Myometrial cell (primary cell): Measurements from ENCODE around the gene MIF4GD. TPM values are rescaled to one million over a fixed set of nuclear protein-coding genes. Genes with fewer than 3 reads are reported as not detected.

ENCODE experiments used
- total RNA-seq: library from RNA; depleted of rRNA; stranded (reverse); fragments of >200 nt; gene quantifications from 2 replicates; pipeline ENCODE4 v1.2.3, GENCODE V29; 2015

Gene MIF4GD, protein sequence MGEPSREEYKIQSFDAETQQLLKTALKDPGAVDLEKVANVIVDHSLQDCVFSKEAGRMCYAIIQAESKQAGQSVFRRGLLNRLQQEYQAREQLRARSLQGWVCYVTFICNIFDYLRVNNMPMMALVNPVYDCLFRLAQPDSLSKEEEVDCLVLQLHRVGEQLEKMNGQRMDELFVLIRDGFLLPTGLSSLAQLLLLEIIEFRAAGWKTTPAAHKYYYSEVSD
- total RNA-seq: 9.8 and 16.0 TPM in 2 replicates

DNA sequence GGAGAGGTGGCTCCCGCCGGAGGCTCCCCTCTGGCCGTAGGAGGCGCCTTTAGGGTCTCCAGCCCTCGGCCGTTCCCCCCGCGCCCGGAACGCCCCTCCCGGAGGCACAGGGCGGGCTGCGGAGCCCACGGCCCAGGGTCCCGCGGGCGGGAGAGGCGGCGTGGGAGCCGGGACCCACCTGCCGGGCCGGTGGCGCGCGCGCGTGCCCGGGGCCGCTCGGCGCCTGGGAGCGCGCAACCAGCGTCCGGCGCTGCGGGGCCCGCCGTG is at the start of gene MIF4GD:
TSS of gene MIF4GD (minus strand) at position 266 of the 267 bp plus-strand sequence. CDS start 1,036 bp downstream, outside the sequence.

DNA sequence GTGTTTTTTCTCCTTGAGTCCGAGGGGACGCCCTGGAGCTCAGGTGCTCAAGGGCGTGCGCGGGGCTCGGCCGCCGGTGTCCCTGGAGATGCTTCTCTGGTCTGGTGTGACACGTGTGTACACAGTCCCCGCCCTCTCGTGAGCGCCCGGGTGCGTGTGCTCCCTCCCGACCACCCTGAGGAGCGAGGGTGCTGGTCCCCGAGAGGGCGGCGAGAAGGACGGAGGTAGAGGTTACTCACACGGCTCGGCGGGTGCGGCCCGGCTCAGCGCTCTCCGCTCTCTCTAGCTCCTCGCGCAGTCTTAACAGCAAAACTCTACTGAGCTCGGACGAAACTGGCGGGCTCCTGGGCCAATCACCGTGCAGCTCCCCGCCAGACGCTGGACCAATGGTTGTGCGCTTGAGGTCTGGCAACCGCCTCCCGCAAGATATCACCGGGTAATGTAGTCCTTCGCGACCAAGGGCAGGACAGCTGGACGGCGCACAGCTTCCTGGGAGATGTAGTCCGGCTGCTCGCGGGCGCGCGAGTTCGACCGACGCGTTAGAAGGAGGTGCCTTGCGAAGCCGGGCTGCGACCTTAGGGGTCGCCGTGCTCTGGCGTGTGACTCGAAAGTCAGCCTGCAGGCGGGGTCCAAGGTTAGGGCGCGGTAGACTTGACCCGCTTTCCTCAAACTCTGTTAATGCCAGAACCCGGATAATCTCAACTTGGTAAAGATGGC is 18.2 kb upstream of the MIF4GD start, which contains the start of gene SLC25A19:
TSS of gene SLC25A19 (minus strand) at position 319 of the 717 bp plus-strand sequence. CDS start 2,669 bp downstream, outside the sequence.

DNA sequence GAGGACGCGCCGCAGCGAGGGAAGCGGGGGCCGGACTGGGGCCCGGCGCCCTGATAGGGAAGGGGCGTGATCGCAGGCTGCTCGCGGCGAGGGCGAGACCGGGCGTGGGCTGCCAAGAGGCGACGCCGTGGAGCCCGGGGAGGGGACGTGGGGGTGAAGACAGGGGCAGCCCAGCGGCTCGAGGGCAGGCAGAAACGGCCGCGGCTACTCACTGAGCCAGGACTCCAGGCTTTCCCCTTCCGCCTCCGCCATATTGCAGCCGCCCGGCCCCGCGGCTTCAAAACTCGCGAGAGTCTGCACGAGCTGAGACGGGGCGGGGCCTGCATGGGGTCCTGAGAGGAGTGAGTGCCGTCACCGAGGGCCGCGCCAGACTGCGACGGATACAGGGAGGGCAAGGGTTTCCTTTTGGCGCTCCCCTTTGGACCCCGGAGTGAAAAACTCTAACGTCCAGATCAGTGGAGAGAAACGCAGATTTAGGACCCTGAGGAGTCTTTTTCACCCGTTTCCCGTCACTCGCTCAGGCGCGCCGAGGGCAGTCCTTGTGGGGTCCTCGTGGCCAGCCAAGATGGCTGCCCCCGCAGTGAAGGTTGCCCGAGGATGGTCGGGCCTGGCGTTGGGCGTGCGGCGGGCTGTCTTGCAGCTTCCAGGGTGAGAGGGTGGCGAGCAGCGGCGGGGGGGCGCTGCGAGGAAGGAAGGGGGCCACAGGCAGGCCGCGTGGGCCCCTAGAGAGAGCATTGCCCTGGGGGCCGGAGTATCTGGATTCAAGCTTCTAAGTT is 9.5 kb downstream of the MIF4GD start, which contains the start of the genes GGA3 and MRPS7:
TSS of gene GGA3 (minus strand) at position 271 of the 776 bp plus-strand sequence. CDS start at position 252, 19 bp downstream.
TSS of gene MRPS7 (plus strand) at position 544 of the 776 bp plus-strand sequence. CDS start at position 566, 22 bp downstream.

Other genes starting within 250 kb of the MIF4GD start
- 375 and 445 TPM in 2 replicates for gene ATP5PD, start 224.3 kb downstream of the MIF4GD start, total RNA-seq
- 19.7 and 20.8 TPM in 2 replicates for gene KCTD2, start 224.0 kb downstream of the MIF4GD start, total RNA-seq
- gene SLC16A5, start 183.3 kb downstream of the MIF4GD start, total RNA-seq: 12.1 and 20.2 TPM in 2 replicates
- gene ARMC7, start 161.3 kb downstream of the MIF4GD start, total RNA-seq: 2.0 and 6.4 TPM in 2 replicates
- gene NT5C, start 139.5 kb downstream of the MIF4GD start, total RNA-seq: 120 TPM in 2 replicates
- 272 and 335 TPM in 2 replicates for gene JPT1, start 116.7 kb downstream of the MIF4GD start, total RNA-seq
- gene SUMO2, start 88.3 kb downstream of the MIF4GD start, total RNA-seq: 87.7 and 98.0 TPM in 2 replicates
- gene NUP85, start 65.6 kb downstream of the MIF4GD start, total RNA-seq: 32.1 and 38.9 TPM in 2 replicates
- 13.6 and 19.6 TPM in 2 replicates for gene GGA3, start 9.6 kb downstream of the MIF4GD start, total RNA-seq
- 46.6 and 51.3 TPM in 2 replicates for gene MRPS7, start 9.4 kb downstream of the MIF4GD start, total RNA-seq
- gene SLC25A19, start 18.2 kb upstream of the MIF4GD start, total RNA-seq: 4.8 and 8.1 TPM in 2 replicates
- 75.0 and 92.3 TPM in 2 replicates for gene GRB2, start 134.4 kb upstream of the MIF4GD start, total RNA-seq
- gene TMEM94, start 185.4 kb upstream of the MIF4GD start, total RNA-seq: 38.1 and 42.5 TPM in 2 replicates
- gene CASKIN2, start 244.3 kb upstream of the MIF4GD start, total RNA-seq: 6.3 and 8.2 TPM in 2 replicates
- gene TSEN54, start 245.3 kb upstream of the MIF4GD start, total RNA-seq: 14.7 and 15.4 TPM in 2 replicates